SU-DHL-6 (cell line): ENCODE results near the gene ERFL.

Source experiments
- CTCF ChIP-seq: fragments of 200-600 bp; sonication (generic); IDR thresholded peaks from one replicate; pipeline ENCODE4 v1.5.1; 2017; ENCODE audit warnings: antibody characterized with exemption, mild to moderate bottlenecking, low read length, moderate library complexity; ENCODE audit not compliant: insufficient read depth, poor library complexity, severe bottlenecking
- EZH2phosphoT487 ChIP-seq: fragments of 200-600 bp; sonication (generic), shearing (Covaris generic); conservative IDR thresholded peaks from 2 replicates; pipeline ENCODE4 v1.6.1; 2018; ENCODE audit warnings: mild to moderate bottlenecking, antibody characterized with exemption, low read length, moderate library complexity, mixed read lengths

DNA sequence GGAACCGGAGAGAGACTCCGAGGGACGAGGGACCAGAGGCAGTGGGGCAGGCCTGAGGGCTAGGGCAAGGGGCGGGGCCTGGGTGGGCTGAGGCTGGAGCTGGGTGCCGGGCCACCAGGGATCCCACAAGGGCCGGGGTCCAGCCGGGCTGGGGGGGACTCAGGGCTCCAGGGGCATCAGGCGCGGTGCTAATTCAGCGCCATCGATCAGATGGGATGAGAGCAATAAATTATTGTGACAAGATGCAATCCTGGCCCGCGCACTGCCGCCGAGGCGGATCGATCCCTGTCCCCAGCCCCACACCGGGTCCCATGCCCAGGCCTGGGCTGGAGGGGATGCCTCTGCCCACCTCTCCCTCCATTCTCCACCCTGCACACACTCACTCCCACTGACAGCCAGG, 5.7 kb downstream of the ERFL start:
- TF ChIP-seq CTCF, result no peak
- no peak for TF ChIP-seq EZH2phosphoT487
